ENCODE measurements around the gene M1AP. TPM values are rescaled to one million over a fixed set of nuclear protein-coding genes. Genes with fewer than 3 reads are reported as not detected.

M1AP gene, protein sequence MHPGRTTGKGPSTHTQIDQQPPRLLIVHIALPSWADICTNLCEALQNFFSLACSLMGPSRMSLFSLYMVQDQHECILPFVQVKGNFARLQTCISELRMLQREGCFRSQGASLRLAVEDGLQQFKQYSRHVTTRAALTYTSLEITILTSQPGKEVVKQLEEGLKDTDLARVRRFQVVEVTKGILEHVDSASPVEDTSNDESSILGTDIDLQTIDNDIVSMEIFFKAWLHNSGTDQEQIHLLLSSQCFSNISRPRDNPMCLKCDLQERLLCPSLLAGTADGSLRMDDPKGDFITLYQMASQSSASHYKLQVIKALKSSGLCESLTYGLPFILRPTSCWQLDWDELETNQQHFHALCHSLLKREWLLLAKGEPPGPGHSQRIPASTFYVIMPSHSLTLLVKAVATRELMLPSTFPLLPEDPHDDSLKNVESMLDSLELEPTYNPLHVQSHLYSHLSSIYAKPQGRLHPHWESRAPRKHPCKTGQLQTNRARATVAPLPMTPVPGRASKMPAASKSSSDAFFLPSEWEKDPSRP
- not detected in 5 replicates for total RNA-seq (2022; extraction: Qiagen RNA extraction; ENCODE audit: low read depth)

DNA sequence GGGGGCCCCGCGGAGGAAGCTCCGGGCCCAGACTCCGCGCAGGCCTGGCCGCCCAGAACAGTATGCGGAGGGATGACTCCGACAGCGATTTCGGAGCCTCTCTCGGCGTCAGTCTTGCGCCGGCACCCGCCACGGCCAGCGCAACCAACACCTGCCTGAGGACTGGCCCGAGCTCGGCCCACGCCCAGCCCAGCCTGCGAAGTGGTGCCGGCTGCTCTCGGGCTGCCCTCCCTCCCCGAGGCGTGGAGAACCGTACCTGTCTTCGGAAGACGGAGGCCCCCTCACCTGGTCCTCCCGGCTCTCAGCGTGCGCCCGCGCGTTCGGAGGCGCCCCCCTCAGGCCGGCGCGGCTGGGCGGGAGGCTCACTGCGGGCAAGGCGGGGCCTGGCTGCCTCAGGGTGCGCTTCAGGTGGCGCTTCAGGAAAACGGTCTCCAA is at the start of gene M1AP:
M1AP (minus strand) TSS at position 322 of the 435 bp plus-strand sequence. CDS start 8,055 bp downstream, outside the sequence.

DNA sequence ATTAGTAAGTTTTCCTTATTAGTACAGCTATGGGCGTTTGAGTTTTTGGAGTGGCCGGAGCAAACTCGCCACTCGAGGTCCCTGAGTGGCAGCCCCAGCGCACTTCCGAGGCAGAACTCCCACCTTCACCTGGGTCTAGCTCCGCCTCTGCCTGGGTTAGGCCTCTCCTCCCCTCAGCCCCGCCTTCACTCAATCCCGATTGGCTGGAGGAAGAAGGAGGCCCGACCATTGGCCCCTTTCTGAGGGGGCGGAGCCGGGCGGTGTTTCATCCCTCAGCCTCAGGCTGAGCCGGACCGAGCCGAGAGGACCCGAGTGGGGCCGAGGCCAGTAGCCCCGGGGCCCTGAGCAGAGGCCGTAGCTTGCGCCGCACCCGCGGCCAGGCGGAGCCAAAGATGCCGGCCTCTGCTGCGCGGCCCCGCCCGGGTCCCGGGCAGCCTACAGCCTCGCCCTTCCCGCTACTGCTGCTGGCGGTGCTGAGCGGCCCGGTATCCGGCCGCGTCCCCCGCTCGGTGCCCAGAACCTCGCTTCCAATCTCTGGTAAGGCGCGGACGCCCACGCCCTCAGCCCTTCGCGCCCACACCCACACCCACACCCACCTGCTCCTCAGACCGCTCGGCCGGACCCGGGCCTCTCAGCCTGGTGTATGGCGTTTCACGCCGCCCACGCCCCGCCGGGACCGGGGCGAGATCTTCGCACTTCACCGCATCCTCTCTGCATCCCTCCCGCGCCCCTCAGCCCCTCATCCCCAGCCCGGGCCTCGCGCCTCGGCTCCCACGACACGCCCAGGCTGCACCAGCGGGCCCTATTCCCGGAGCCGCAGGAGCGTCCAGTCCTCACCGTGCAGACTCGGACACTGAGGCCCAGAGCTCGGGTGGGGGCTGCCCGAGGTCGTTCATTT is 6.1 kb upstream of the M1AP start, which contains the start of gene SEMA4F:
SEMA4F (plus strand) TSS at position 263 of the 898 bp plus-strand sequence; CDS start at position 393, 130 bp downstream.

DNA sequence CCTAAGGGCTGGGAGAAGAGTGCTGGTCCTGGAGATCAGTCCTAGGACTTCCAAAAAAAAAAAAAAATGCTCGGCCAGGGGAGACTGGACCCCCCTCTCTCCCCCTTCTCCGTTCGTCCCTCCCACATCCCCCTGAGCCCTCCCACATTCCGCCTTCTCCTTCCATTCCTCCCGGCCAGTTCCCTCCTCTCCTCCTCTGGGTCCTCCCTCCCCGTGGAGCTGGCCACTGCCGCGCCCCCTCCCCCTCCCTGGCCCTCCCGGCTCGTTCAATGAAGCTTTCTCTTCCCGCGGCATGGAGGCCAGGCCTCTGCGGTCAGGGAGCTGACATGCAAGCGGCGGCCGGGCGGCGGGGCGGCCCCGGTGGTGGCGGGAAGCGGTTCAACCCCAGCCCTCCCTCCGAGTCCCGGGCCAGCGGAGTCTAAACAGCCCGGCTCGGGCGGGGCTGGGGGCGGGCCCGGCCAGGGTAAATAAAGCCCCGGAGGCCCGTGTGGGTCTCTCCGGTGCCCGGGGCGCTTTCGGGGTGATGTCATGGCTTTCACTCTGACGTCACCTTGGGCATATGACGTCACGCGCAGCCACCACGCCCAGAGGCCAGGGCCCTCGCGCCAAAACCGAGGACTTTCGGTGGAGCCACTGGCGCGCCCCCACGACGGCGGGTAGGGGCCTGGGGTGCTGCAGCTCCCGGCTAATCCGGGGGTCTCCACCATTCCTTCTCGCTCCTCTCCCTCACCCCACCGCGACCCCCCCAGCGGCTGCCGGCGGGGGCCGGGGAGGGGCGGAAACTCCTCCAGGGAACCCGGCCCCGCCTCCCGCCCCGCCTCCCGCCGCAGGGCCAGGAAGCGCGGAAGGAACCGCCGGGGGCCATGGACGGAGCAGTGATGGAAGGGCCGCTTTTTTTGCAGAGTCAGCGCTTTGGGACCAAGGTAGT is 94.0 kb downstream of the M1AP start, which contains the start of the genes DOK1 and LOXL3:
DOK1 (plus strand) TSS at position 829 of the 928 bp plus-strand sequence; CDS start at position 864, 35 bp downstream.
LOXL3 (minus strand) TSS at position 51 of the 928 bp plus-strand sequence. CDS start 1,308 bp downstream, outside the sequence.

DNA sequence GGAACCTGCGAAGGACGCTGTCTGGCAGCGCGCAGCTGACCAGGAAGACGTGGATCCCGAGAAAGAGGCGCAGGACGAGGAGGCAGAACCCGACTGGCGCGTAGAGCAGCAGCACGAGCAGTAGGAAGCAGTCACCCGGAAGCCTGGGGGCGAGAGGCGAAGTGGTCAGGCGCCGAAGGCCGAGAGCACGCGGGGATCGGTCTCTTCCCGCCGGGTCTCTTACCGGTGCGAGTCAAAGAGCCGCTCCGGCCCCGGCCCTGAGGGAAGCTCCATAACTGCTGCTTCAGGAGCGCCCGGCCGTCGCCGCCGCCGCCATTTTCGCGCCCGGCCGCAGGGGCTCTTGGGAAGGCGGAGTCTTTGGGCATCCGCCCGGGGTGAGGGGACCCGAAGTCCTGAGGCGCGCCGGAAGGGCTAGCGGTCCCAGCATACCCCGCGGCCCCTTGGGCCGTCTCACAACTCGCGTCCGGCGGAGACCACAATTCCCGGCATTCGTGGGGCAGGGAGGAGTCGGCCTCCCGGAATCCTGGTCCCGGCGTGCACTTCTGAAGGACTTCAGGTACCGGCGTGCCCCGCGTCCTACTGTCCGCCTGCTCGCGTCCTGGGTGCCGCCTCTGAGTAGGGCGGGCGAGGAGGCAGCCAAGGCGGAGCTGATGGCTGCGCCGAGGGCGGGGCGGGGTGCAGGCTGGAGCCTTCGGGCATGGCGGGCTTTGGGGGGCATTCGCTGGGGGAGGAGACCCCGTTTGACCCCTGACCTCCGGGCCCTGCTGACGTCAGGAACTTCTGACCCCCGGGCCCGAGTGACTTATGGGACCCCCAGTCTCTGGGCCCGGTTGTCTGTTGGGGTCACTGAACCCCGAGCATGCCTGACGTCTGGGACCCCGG is 118.5 kb downstream of the M1AP start, which contains the start of the genes AUP1 and HTRA2:
AUP1 (minus strand) TSS at position 350 of the 882 bp plus-strand sequence; CDS start at position 273, 77 bp downstream.
HTRA2 (plus strand) TSS at position 577 of the 882 bp plus-strand sequence; CDS start at position 651, 74 bp downstream.

DNA sequence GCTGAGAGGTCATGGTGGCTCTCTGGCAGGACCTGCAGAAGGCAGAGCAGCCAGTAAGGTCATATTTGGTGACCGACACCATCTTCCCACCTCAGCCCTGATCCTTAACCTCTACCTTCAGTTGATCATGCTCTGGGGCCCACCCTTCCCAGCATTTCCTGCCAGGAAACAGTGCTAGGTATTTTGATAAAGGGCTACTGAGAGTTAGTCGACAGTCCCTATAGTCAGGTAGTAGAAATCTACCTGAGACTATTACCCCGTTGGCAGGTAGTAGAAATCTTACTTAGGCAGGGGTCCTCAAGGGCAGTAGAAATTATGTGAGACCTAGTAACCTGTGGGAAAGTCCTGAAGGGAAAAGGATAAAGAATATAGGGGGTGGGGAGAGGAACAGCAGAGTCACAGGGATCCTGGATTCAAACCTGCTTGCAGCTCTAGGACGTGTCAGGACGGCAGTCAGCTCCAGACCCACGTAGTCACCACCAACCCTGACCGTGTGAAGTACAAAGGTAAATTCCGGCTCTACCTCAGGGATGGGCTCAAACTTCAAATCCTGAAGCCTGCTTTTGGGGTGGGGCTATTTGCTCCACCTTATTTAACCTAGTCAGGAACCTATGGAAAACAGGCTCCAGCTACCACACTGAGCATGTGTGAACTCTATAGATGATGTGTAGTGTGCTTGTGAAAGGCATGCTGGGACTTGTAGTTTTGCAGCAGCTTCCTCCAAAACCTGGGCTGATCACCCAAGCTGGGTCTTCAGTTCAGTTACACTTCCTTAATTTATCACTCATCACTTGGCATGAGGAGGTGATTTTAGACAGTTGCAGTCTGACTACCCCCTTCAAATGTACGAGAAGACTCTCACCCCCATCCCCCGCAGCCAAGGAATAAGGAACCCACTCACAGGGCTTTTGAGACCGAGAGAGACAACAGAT is 122.1 kb downstream of the M1AP start, which contains the start of gene DQX1:
DQX1 (minus strand) TSS at position 515 of the 932 bp plus-strand sequence; CDS start at position 13, 502 bp downstream.

DNA sequence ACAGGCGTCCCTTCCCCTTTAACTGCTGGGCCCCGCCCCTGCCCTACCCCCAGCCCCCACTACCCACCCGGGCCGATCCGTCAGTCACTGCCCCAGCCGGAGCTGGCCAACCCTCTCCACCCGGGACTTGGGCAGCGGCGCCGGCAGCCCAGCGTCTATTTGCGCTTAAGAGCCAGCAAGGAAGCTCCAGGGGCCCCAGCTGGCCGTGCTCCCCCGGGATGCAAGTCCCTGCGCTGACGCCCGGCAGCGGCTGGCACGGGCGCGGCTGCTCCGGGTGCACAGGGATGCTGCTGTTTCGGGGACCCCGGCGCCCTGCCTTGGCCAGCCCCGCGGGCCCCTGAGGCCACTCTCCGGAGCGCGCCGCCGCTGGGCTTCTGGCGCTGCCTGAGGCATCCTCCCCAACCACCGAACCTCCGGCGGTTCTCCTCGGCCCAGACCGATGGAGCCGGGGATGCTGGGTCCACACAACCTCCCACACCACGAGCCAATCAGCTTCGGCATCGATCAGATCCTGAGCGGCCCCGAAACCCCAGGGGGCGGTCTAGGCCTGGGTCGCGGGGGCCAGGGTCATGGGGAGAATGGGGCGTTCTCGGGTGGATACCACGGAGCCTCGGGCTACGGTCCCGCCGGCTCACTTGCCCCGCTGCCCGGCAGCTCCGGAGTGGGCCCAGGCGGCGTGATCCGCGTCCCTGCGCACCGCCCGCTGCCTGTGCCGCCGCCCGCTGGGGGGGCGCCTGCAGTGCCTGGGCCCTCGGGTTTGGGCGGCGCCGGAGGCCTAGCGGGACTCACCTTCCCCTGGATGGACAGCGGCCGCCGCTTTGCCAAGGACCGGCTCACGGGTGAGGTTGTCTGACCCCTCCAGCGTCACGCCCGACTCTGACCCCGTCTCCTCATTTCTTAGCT is 133.5 kb downstream of the M1AP start, which contains the start of gene TLX2:
TLX2 (plus strand) TSS at position 83 of the 903 bp plus-strand sequence; CDS start at position 440, 357 bp downstream.

Other genes starting within 250 kb of the M1AP start
- gene C2orf81, start 226.7 kb downstream of the M1AP start, total RNA-seq (2022; extraction: Qiagen RNA extraction; ENCODE audit: low read depth): 1.9 to 3.5 TPM (median 3.2 TPM) in 5 replicates
- 68.3 to 88.0 TPM (median 87.1 TPM) in 5 replicates for gene WDR54, start 226.6 kb downstream of the M1AP start, total RNA-seq (2022; extraction: Qiagen RNA extraction; ENCODE audit: low read depth)
- 18.7 to 29.5 TPM (median 22.1 TPM) in 5 replicates for gene RTKN, start 206.4 kb downstream of the M1AP start, total RNA-seq (2022; extraction: Qiagen RNA extraction; ENCODE audit: low read depth)
- gene INO80B, start 193.2 kb downstream of the M1AP start, total RNA-seq (2022; extraction: Qiagen RNA extraction; ENCODE audit: low read depth): 52.7 to 58.3 TPM (median 55.9 TPM) in 5 replicates
- 44.9 to 90.5 TPM (median 83.9 TPM) in 5 replicates for gene WBP1, start 189.9 kb downstream of the M1AP start, total RNA-seq (2022; extraction: Qiagen RNA extraction; ENCODE audit: low read depth)
- 39.9 to 51.2 TPM (median 49.7 TPM) in 5 replicates for gene MOGS, start 182.9 kb downstream of the M1AP start, total RNA-seq (2022; extraction: Qiagen RNA extraction; ENCODE audit: low read depth)
- gene MRPL53, start 175.7 kb downstream of the M1AP start, total RNA-seq (2022; extraction: Qiagen RNA extraction; ENCODE audit: low read depth): 108 to 158 TPM (median 132 TPM) in 5 replicates
- gene CCDC142, start 165.3 kb downstream of the M1AP start, total RNA-seq (2022; extraction: Qiagen RNA extraction; ENCODE audit: low read depth): 9.1 to 15.9 TPM (median 14.4 TPM) in 5 replicates
- gene TTC31, start 165.2 kb downstream of the M1AP start, total RNA-seq (2022; extraction: Qiagen RNA extraction; ENCODE audit: low read depth): 14.5 to 16.7 TPM (median 16.4 TPM) in 5 replicates
- gene LBX2, start 148.7 kb downstream of the M1AP start, total RNA-seq (2022; extraction: Qiagen RNA extraction; ENCODE audit: low read depth): 2.7 to 4.1 TPM (median 3.4 TPM) in 5 replicates
- gene PCGF1, start 140.6 kb downstream of the M1AP start, total RNA-seq (2022; extraction: Qiagen RNA extraction; ENCODE audit: low read depth): 30.2 to 41.4 TPM (median 31.4 TPM) in 5 replicates
- 0.22 to 0.45 TPM (median 0.34 TPM) in 5 replicates for gene TLX2, start 133.9 kb downstream of the M1AP start, total RNA-seq (2022; extraction: Qiagen RNA extraction; ENCODE audit: low read depth)
- 0.06 to 0.23 TPM (median 0.15 TPM) in 3 of 5 replicates, not detected in the others for gene DQX1, start 122.1 kb downstream of the M1AP start, total RNA-seq (2022; extraction: Qiagen RNA extraction; ENCODE audit: low read depth)
- gene AUP1, start 118.6 kb downstream of the M1AP start, total RNA-seq (2022; extraction: Qiagen RNA extraction; ENCODE audit: low read depth): 182 to 257 TPM (median 240 TPM) in 5 replicates
- 31.3 to 40.6 TPM (median 40.0 TPM) in 5 replicates for gene HTRA2, start 118.4 kb downstream of the M1AP start, total RNA-seq (2022; extraction: Qiagen RNA extraction; ENCODE audit: low read depth)
- 0.14 to 0.66 TPM (median 0.25 TPM) in 5 replicates for gene LOXL3, start 94.4 kb downstream of the M1AP start, total RNA-seq (2022; extraction: Qiagen RNA extraction; ENCODE audit: low read depth)
- gene DOK1, start 93.6 kb downstream of the M1AP start, total RNA-seq (2022; extraction: Qiagen RNA extraction; ENCODE audit: low read depth): 4.2 to 6.3 TPM (median 5.4 TPM) in 5 replicates
- gene SEMA4F, start 5.9 kb upstream of the M1AP start, total RNA-seq (2022; extraction: Qiagen RNA extraction; ENCODE audit: low read depth): 8.1 to 12.1 TPM (median 9.2 TPM) in 5 replicates
- gene HK2, start 185.8 kb upstream of the M1AP start, total RNA-seq (2022; extraction: Qiagen RNA extraction; ENCODE audit: low read depth): 0.87 to 1.6 TPM (median 1.1 TPM) in 5 replicates